SU-DHL-6 (cell line): ENCODE results near the gene WDR38.
A peak's percentile ranks its signal among the peaks of the same experiment; 100 is the strongest.

ENCODE experiments used
- H2AFZ ChIP-seq: fragments of 200-600 bp; sonication (generic); 2 replicates; pipeline ENCODE4 v1.6.1; 2014; ENCODE audit warnings: low read depth, mild to moderate bottlenecking, moderate library complexity, mixed read lengths, antibody characterized with exemption, low read length; ENCODE audit not compliant: severe bottlenecking
- H3F3A ChIP-seq: fragments of 200-600 bp; shearing (Covaris generic); 2 replicates; pipeline ENCODE4 v1.6.0; 2016; ENCODE audit warnings: antibody characterized with exemption, mild to moderate bottlenecking; ENCODE audit not compliant: insufficient read depth
- H3K27ac ChIP-seq: fragments of 200-600 bp; sonication (generic); 2 replicates; pipeline ENCODE4 v1.5.1; 2016; ENCODE audit warnings: low read depth, mild to moderate bottlenecking, low read length, moderate library complexity, mixed read lengths
- H3K27me3 ChIP-seq: fragments of 200-600 bp; sonication (generic), shearing (Covaris generic); 2 replicates; pipeline ENCODE4 v1.6.0; 2014; ENCODE audit warnings: mild to moderate bottlenecking, low read length
- H3K36me3 ChIP-seq: fragments of 200-600 bp; sonication (generic); 2 replicates; pipeline ENCODE4 v1.6.1; 2014; ENCODE audit warnings: mild to moderate bottlenecking, low read length, mixed read lengths
- H3K4me2 ChIP-seq: fragments of 300-600, 200-600 bp; shearing (Covaris generic), sonication (generic); 2 replicates; pipeline ENCODE4 v1.6.0; 2014; ENCODE audit warnings: low read length, low read depth, mild to moderate bottlenecking; ENCODE audit not compliant: poor library complexity, severe bottlenecking
- H3K4me3 ChIP-seq: fragments of 200-600 bp; sonication (generic); 2 replicates; pipeline ENCODE4 v1.5.1; 2014; ENCODE audit warnings: antibody characterized with exemption, low read length, mild to moderate bottlenecking, mixed read lengths; ENCODE audit not compliant: insufficient read depth, poor library complexity, severe bottlenecking
- H3K79me2 ChIP-seq: fragments of 200-600 bp; sonication (generic); 2 replicates; pipeline ENCODE4 v1.6.1; 2014; ENCODE audit warnings: mild to moderate bottlenecking, low read length, moderate library complexity; ENCODE audit not compliant: insufficient read depth
- H3K9ac ChIP-seq: fragments of 200-600 bp; sonication (generic); 2 replicates; pipeline ENCODE4 v1.7.0; 2014; ENCODE audit warnings: mild to moderate bottlenecking, low read length
- H3K9me2 ChIP-seq: fragments of 200-600 bp; sonication (generic); replicated peaks from 2 replicates; pipeline ENCODE4 v1.6.1; 2014; ENCODE audit warnings: low read length; ENCODE audit not compliant: insufficient read depth
- H3K9me3 ChIP-seq: fragments of 200-600 bp; sonication (generic); 2 replicates; pipeline ENCODE4 v1.6.1; 2014; ENCODE audit warnings: low read length, mixed read lengths; ENCODE audit not compliant: insufficient read depth
- H4K20me1 ChIP-seq: fragments of 200-600 bp; sonication (generic); 2 replicates; pipeline ENCODE4 v1.6.1; 2014; ENCODE audit warnings: low read depth, mild to moderate bottlenecking, antibody characterized with exemption, low read length, moderate library complexity, mixed read lengths
- CTCF ChIP-seq: fragments of 200-600 bp; sonication (generic); IDR thresholded peaks from one replicate; pipeline ENCODE4 v1.5.1; 2017; ENCODE audit warnings: antibody characterized with exemption, mild to moderate bottlenecking, low read length, moderate library complexity; ENCODE audit not compliant: insufficient read depth, poor library complexity, severe bottlenecking
- EZH2phosphoT487 ChIP-seq: fragments of 200-600 bp; sonication (generic), shearing (Covaris generic); conservative IDR thresholded peaks from 2 replicates; pipeline ENCODE4 v1.6.1; 2018; ENCODE audit warnings: mild to moderate bottlenecking, antibody characterized with exemption, low read length, moderate library complexity, mixed read lengths

Gene WDR38

GRCh38 chr9:124869986-124870560 is 16.8 kb downstream of the WDR38 start:
- Histone ChIP-seq H3K9me3 (no peaks in the 10 kb centered on the region), H3F3A (peaks cover 17% of the 10 kb centered on the region), H3K4me2 (peak overlapping the region; percentile 76), H3K27me3 (no peaks in the 10 kb centered on the region), H3K36me3 (no peaks in the 10 kb centered on the region; the same call in 1 of the 2 replicates), H4K20me1 (peaks cover 11% of the 10 kb centered on the region; the same call in 1 of the 2 replicates), H2AFZ (no peak overlapping the region), H3K9me2 (no peaks in the 10 kb centered on the region), H3K79me2 (peaks cover 71% of the 10 kb centered on the region), H3K4me3 (peak overlapping the region; percentile 94), H3K9ac (peak overlapping the region; percentile 100), H3K27ac (peak overlapping the region; percentile 76)
- TF ChIP-seq EZH2phosphoT487: no peak
- TF ChIP-seq CTCF: no peak

DNA sequence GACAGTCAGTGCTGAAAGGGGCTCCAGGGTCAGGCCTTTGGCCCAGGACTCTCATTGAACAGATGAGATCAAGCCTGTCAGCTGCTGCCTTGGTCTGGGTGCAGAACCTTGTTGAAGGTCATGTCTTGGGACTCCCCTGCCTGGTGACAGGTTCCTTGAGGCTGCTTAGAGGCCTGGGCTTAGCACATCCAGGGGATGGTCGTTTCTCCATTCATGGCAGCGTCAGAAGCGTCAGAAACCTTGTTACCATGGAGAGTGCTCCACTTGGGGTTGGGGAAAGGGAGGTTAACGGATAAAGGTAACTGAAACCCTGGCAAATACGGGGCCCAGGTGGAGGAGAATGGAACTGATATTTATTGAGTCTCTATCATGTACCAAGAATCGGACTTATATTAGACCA is 17.5 kb downstream of the WDR38 start:
- Histone ChIP-seq H3K9me2 (no peaks in the 10 kb centered on the region), H3F3A (peaks cover 17% of the 10 kb centered on the region), H3K9ac (peak overlapping the region; percentile 100), H3K4me2 (peak overlapping the region; percentile 76), H3K36me3 (no peaks in the 10 kb centered on the region; the same call in 1 of the 2 replicates), H3K79me2 (peaks cover 71% of the 10 kb centered on the region), H3K27ac (peak overlapping the region; percentile 76), H2AFZ (no peak overlapping the region), H3K9me3 (no peaks in the 10 kb centered on the region), H4K20me1 (peaks cover 11% of the 10 kb centered on the region; the same call in 1 of the 2 replicates), H3K4me3 (peak overlapping the region; percentile 94), H3K27me3 (no peaks in the 10 kb centered on the region)
- no peak for TF ChIP-seq EZH2phosphoT487
- no peak for TF ChIP-seq CTCF

DNA sequence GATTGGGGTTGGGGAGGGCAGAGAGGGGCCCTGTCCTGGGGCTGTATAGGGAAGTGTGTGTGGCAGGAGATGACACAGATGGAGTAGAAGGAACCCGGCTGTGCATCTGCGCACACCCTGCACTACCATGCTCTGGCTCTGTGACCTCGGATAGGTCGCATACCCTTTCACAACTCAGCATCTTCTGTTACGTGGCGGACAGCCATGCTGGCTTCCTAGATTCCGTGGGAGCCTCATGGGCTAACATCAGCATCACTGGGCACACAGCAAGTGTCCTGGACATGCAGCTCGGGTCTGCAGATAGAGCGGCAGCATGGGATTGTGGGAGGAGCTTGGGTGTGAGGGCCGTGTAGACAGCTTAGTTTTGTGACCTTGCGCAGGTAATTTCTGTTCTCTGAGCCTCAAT is 17.9 kb downstream of the WDR38 start:
- Histone ChIP-seq H3K9me3 (no peaks in the 10 kb centered on the region), H3K36me3 (no peaks in the 10 kb centered on the region; the same call in 1 of the 2 replicates), H3K9me2 (no peaks in the 10 kb centered on the region), H3K9ac (peak overlapping the region; percentile 100), H3K27me3 (no peaks in the 10 kb centered on the region), H4K20me1 (peaks cover 11% of the 10 kb centered on the region; the same call in 1 of the 2 replicates), H2AFZ (no peak overlapping the region), H3F3A (peaks cover 17% of the 10 kb centered on the region), H3K4me3 (peak overlapping the region; percentile 94), H3K79me2 (peaks cover 71% of the 10 kb centered on the region), H3K27ac (peak overlapping the region; percentile 76), H3K4me2 (peak overlapping the region; percentile 76)
- TF ChIP-seq CTCF (no peak), EZH2phosphoT487 (no peak)
